ENCODE results near the gene LEP. TPM values are rescaled to one million over a fixed set of nuclear protein-coding genes. Genes with fewer than 3 reads are reported as not detected.

Gene LEP
- total RNA-seq, 1 experiment from 2014 or later, result not detected

GRCh38 chr7:128231021-128231420, 10.1 kb upstream of the LEP start:
- no peak overlapping the region for H3K9ac ChIP-seq (ENCODE audit: low read length)
- H3K9me2 ChIP-seq (ENCODE audit: insufficient read depth), result no peaks in the 10 kb centered on the region
- no peaks in the 10 kb centered on the region for H3K4me1 ChIP-seq (ENCODE audit: control insufficient read depth in 1 of 2, insufficient read depth in 2 of 2, low read length in 2 of 2)
- no peaks in the 10 kb centered on the region for H3K9me3 ChIP-seq (ENCODE audit: control insufficient read depth in 1 of 2, insufficient read depth in 1 of 2, low read depth in 1 of 2, low read length in 2 of 2)
- no peak overlapping the region for H2AFZ ChIP-seq (ENCODE audit: low read depth, low read length, poor library complexity, severe bottlenecking)
- ATAC-seq (no peak), DNase-seq (ENCODE audit: low read depth, low spot score) (no peak)
- no peak overlapping the region for H3K4me2 ChIP-seq (ENCODE audit: low read length)
- no peaks in the 10 kb centered on the region for H3K36me3 ChIP-seq (ENCODE audit: control insufficient read depth in 1 of 2, insufficient read depth in 2 of 2, low read length in 2 of 2)
- no peaks in the 10 kb centered on the region for H4K20me1 ChIP-seq (ENCODE audit: insufficient read depth)
- H3K4me3 ChIP-seq (replicated peaks in 1 of 2; ENCODE audit: low read depth in 1 of 2, low read length in 2 of 2), result no peak overlapping the region
- no peak for TF ChIP-seq SP1 (IDR thresholded peaks at IDR 0.05; ENCODE audit: low read depth)
- no peak for TF ChIP-seq EZH2phosphoT487 (IDR thresholded peaks at IDR 0.05; ENCODE audit: borderline replicate concordance)
- no peak for TF ChIP-seq ZFX (IDR thresholded peaks at IDR 0.05)
- TF ChIP-seq EZH2 (IDR thresholded peaks at IDR 0.05), result no peak
- no peak for TF ChIP-seq ELF1 (IDR thresholded peaks at IDR 0.05; ENCODE audit: borderline replicate concordance, low read depth)
- no peak for TF ChIP-seq JUND (IDR thresholded peaks at IDR 0.05)
- no peak for TF ChIP-seq FOSL1 (IDR thresholded peaks at IDR 0.05; ENCODE audit: low read depth)
- ChIA-PET RAD21 (ENCODE audit: low non-redundant PET in 1 of 2, low total read pairs in 2 of 2, uncharacterized antibody in 2 of 2, unreplicated experiment in 2 of 2) (no interaction called here), POLR2A (no interaction called here), CTCF (no interaction called here)
- H3K79me2 ChIP-seq (ENCODE audit: insufficient read depth, low read length), result no peaks in the 10 kb centered on the region
- no TSS peak for BruUV-seq (replicated peaks)
- H3K27me3 ChIP-seq (ENCODE audit: insufficient read depth, low read length), result no peaks in the 10 kb centered on the region
- intact Hi-C loops (cut with micrococcal nuclease), result no loop called here
- H3K27ac ChIP-seq (ENCODE audit: low read depth, low read length), result no peak overlapping the region

- POLR2A ChIA-PET, result no interaction called here
- no peak overlapping the region for H3K4me2 ChIP-seq (ENCODE audit: low read length)
- no peak overlapping the region for H2AFZ ChIP-seq (ENCODE audit: low read depth, low read length, poor library complexity, severe bottlenecking)
- peaks cover 0 to under 1% of the 10 kb centered on the region in 2 experiments; a peak in 2 of 4 replicates for H3K4me1 ChIP-seq (ENCODE audit: control insufficient read depth in 1 of 2, insufficient read depth in 2 of 2, low read length in 2 of 2)
- intact Hi-C loops (cut with micrococcal nuclease), result no loop called here
- CTCF ChIA-PET, result no interaction called here
- H3K9me3 ChIP-seq (ENCODE audit: control insufficient read depth in 1 of 2, insufficient read depth in 1 of 2, low read depth in 1 of 2, low read length in 2 of 2), result no peaks in the 10 kb centered on the region
- no peaks in the 10 kb centered on the region for H3K79me2 ChIP-seq (ENCODE audit: insufficient read depth, low read length)
- H3K36me3 ChIP-seq (ENCODE audit: control insufficient read depth in 1 of 2, insufficient read depth in 2 of 2, low read length in 2 of 2), result no peaks in the 10 kb centered on the region
- BruUV-seq (replicated peaks), result no TSS peak
- no peaks in the 10 kb centered on the region for H3K9me2 ChIP-seq (ENCODE audit: insufficient read depth)
- no peak for DNase-seq (ENCODE audit: low read depth, low spot score)
- no peak overlapping the region for H3K27ac ChIP-seq (ENCODE audit: low read depth, low read length)
- ATAC-seq, result no peak
- no peaks in the 10 kb centered on the region for H3K27me3 ChIP-seq (ENCODE audit: insufficient read depth, low read length)
- RAD21 ChIA-PET (ENCODE audit: low non-redundant PET in 1 of 2, low total read pairs in 2 of 2, uncharacterized antibody in 2 of 2, unreplicated experiment in 2 of 2), result no interaction called here
- H4K20me1 ChIP-seq (ENCODE audit: insufficient read depth), result no peaks in the 10 kb centered on the region
- H3K4me3 ChIP-seq (replicated peaks in 1 of 2; ENCODE audit: low read depth in 1 of 2, low read length in 2 of 2), result no peak overlapping the region
- no peak overlapping the region for H3K9ac ChIP-seq (ENCODE audit: low read length)
- TF ChIP-seq REST (IDR thresholded peaks at IDR 0.05; ENCODE audit: low read depth) (no peak), TCF7L2 (IDR thresholded peaks at IDR 0.05; ENCODE audit: borderline replicate concordance, extremely low read depth, insufficient read depth, insufficient read length) (no peak), CTCF (IDR thresholded peaks at IDR 0.05 in 2 of 3, conservative IDR thresholded peaks at IDR 0.05 in 1 of 3; ENCODE audit: borderline replicate concordance in 1 of 3, insufficient read depth in 1 of 3, low read depth in 2 of 3, low read length in 2 of 3) (no peak), ELF1 (IDR thresholded peaks at IDR 0.05; ENCODE audit: borderline replicate concordance, low read depth) (no peak), FOSL1 (IDR thresholded peaks at IDR 0.05; ENCODE audit: low read depth) (no peak), EZH2 (IDR thresholded peaks at IDR 0.05) (no peak), ATF3 (IDR thresholded peaks at IDR 0.05) (no peak), SP1 (IDR thresholded peaks at IDR 0.05; ENCODE audit: low read depth) (no peak), SRF (IDR thresholded peaks at IDR 0.05; ENCODE audit: low read depth) (no peak), POLR2AphosphoS5 (IDR thresholded peaks at IDR 0.05; ENCODE audit: low read depth, low read length) (no peak), YY1 (IDR thresholded peaks at IDR 0.05; ENCODE audit: extremely low read depth, insufficient replicate concordance, low read depth, low read length) (no peak), RAD21 (IDR thresholded peaks at IDR 0.05; ENCODE audit: low read depth) (no peak), CEBPB (IDR thresholded peaks at IDR 0.05; ENCODE audit: low read depth) (no peak), CBX3 (IDR thresholded peaks at IDR 0.05; ENCODE audit: low read depth) (no peak)
Observed at GRCh38 chr7:128231677-128232076, 9.4 kb upstream of the LEP start.
